GM18526 (cell line): ENCODE measurements around the gene HAUS1.

Source experiments
- POLR2A ChIP-seq: IDR thresholded peaks from 3 replicates; pipeline ENCODE4 v1.6.1; 2011; ENCODE audit not compliant: insufficient read length; ENCODE audit errors: extremely low read depth

The HAUS1 gene

GRCh38 chr18:46166261-46166970, 62.2 kb downstream of the HAUS1 start:
- TF ChIP-seq POLR2A = no peak

GRCh38 chr18:46167971-46168370, 63.8 kb downstream of the HAUS1 start:
- no peak for TF ChIP-seq POLR2A

- no peak for TF ChIP-seq POLR2A
Observed at GRCh38 chr18:46169464-46169941, 65.3 kb downstream of the HAUS1 start.

GRCh38 chr18:46171331-46171730, 67.1 kb downstream of the HAUS1 start:
- no peak for TF ChIP-seq POLR2A

- peak; percentile 89 for TF ChIP-seq POLR2A
Observed at GRCh38 chr18:46173393-46174341, 69.5 kb downstream of the HAUS1 start.

GRCh38 chr18:46174342-46175041, 70.3 kb downstream of the HAUS1 start:
- no peak for TF ChIP-seq POLR2A

- TF ChIP-seq POLR2A = no peak
Observed at GRCh38 chr18:46176001-46176400, 71.8 kb downstream of the HAUS1 start.
